ENCODE results near the gene ACTRT2. TPM values are rescaled to one million over a fixed set of nuclear protein-coding genes. Genes with fewer than 3 reads are reported as not detected.

Gene ACTRT2
- total RNA-seq, 1 donor from 2014 or later = not detected

- DNase-seq (ENCODE audit: low read depth in 2 of 2) = no peak
Observed at GRCh38 chr1:3052501-3052900, 31.2 kb downstream of the ACTRT2 start.

GRCh38 chr1:3053366-3053980, 32.2 kb downstream of the ACTRT2 start:
- no peak for DNase-seq (ENCODE audit: low read depth in 2 of 2)

- DNase-seq (ENCODE audit: low read depth in 2 of 2) = no peak
Observed at GRCh38 chr1:3053986-3054385, 32.7 kb downstream of the ACTRT2 start.

GRCh38 chr1:3054474-3054873, 33.2 kb downstream of the ACTRT2 start:
- no peak for DNase-seq (ENCODE audit: low read depth in 2 of 2)

- no peak for DNase-seq (ENCODE audit: low read depth in 2 of 2)
Observed at GRCh38 chr1:3055051-3055450, 33.8 kb downstream of the ACTRT2 start.

GRCh38 chr1:3056641-3057040, 35.4 kb downstream of the ACTRT2 start:
- no peak for DNase-seq (ENCODE audit: low read depth in 2 of 2)

GRCh38 chr1:3058263-3059030, 37.2 kb downstream of the ACTRT2 start:
- no peak for DNase-seq (ENCODE audit: low read depth in 2 of 2)

GRCh38 chr1:3060127-3060526, 38.9 kb downstream of the ACTRT2 start:
- DNase-seq (ENCODE audit: low read depth in 2 of 2) = no peak

- DNase-seq (ENCODE audit: low read depth in 2 of 2) = no peak
Observed at GRCh38 chr1:3060601-3061551, 39.6 kb downstream of the ACTRT2 start.

- DNase-seq (ENCODE audit: low read depth in 2 of 2) = no peak
Observed at GRCh38 chr1:3061566-3061965, 40.3 kb downstream of the ACTRT2 start.

- no peak for DNase-seq (ENCODE audit: low read depth in 2 of 2)
Observed at GRCh38 chr1:3061981-3062615, 40.8 kb downstream of the ACTRT2 start.

GRCh38 chr1:3062616-3063378, 41.5 kb downstream of the ACTRT2 start:
- DNase-seq (ENCODE audit: low read depth in 2 of 2) = no peak

- DNase-seq (ENCODE audit: low read depth in 2 of 2) = no peak
Observed at GRCh38 chr1:3063379-3064295, 42.4 kb downstream of the ACTRT2 start.

GRCh38 chr1:3064296-3064850, 43.1 kb downstream of the ACTRT2 start:
- no peak for DNase-seq (ENCODE audit: low read depth in 2 of 2)

- no peak for DNase-seq (ENCODE audit: low read depth in 2 of 2)
Observed at GRCh38 chr1:3064901-3065300, 43.6 kb downstream of the ACTRT2 start.

- no peak for DNase-seq (ENCODE audit: low read depth in 2 of 2)
Observed at GRCh38 chr1:3065396-3065795, 44.1 kb downstream of the ACTRT2 start.

GRCh38 chr1:3065797-3066196, 44.5 kb downstream of the ACTRT2 start:
- DNase-seq (ENCODE audit: low read depth in 2 of 2) = no peak

GRCh38 chr1:3066250-3066711, 45.0 kb downstream of the ACTRT2 start:
- peak; percentile 27 to 28 for DNase-seq (ENCODE audit: low read depth in 2 of 2)

- no peak for DNase-seq (ENCODE audit: low read depth in 2 of 2)
Observed at GRCh38 chr1:3066826-3067225, 45.6 kb downstream of the ACTRT2 start.
